HG02678 (cell line): ENCODE measurements around the gene STX1B.
"Not testable (repeated sequence)": the region's sequence is repeated elsewhere in the genome, so short reads cannot be mapped to it uniquely, and the experiment has no call there.

ENCODE experiments used
- ATAC-seq: cut with Tn5 transposase; IDR thresholded peaks from one replicate; pipeline ENCODE4 v1.9.1; 2021; ENCODE audit warnings: mild to moderate bottlenecking, moderate library complexity; ENCODE audit not compliant: unreplicated experiment

Gene STX1B

GRCh38 chr16:31016018-31016417 is 5.6 kb upstream of the STX1B start:
- ATAC-seq: no peak

DNA sequence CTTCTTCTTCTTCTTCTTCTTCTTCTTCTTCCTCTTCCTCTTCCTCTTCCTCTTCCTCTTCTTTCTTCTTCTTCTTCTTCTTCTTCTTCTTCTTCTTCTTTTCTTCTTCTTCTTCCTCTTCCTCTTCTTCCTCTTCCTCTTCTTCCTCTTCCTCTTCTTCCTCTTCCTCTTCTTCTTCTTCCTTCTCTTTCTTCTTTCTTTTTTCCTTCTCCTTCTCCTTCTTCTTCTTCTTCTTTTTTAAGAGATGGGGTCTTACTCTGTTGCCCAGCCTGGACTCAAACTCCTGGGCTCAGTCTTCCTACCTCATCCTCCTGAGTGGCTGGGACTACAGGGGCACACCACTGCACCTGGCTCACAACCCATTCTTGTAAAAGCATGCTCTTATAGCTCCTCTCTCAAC is 2.9 kb upstream of the STX1B start:
- not testable (repeated sequence) for ATAC-seq

GRCh38 chr16:31011815-31012214 is 1.4 kb upstream of the STX1B start:
- ATAC-seq: not testable (repeated sequence)

DNA sequence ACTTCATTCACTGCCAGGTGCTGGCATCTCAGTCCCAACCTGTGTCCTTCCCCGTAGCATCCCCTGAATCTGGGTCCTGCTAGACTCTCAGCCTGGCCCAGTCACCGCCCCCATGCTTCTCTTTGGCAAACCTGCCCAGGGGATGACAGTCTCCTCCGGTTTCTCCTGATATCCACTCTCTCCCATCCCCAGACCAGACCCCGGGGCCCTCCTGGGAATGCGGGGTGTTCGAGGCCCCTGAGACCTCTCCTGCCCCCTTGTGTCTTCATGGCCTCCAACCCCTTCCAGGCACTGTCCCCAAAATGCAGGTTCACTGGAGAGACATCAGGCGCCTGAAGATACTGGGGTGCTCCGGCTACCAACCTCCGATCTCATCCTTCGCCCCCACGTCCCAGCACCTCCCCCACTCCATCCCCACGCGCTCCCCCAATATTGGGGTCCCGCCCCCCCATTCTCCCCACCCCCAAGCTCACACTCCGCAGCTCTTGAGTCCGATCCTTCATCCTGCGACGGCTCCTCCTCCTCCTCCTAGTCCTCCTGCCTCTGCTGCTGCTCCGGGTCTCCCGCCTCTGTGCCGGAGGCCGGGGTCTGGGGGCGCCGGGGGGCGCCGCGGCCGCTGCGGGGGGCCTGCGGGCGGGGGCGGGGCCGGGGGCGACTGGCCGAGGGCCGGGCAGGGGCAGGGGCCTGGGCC is 399 bp downstream of the STX1B start:
- no peak for ATAC-seq

- ATAC-seq: no peak
These were observed 1.3 kb downstream of the STX1B start for GRCh38 chr16:31009120-31009519.

GRCh38 chr16:31008551-31008950 is 1.9 kb downstream of the STX1B start:
- no peak for ATAC-seq

GRCh38 chr16:31008149-31008548 is 2.3 kb downstream of the STX1B start:
- no peak for ATAC-seq

DNA sequence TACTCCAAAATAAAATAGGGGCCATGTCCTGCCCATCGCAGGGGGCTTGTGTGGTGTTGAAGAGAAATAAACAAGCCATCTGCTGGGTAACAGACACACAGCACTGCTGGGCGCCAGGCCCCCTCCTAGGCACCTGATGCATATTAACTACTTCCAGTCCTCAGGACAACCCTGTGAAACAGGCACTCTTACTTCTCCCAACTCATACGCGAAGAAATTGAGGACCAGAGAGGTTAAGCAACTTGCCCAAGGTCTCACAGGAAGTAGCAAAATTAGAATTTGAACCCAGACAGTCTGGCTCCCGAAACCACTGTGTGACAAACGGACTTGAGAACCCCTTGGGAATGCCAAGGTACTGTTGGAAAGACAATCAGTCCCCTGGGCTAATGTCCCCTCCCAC is 2.8 kb downstream of the STX1B start:
- ATAC-seq: no peak

DNA sequence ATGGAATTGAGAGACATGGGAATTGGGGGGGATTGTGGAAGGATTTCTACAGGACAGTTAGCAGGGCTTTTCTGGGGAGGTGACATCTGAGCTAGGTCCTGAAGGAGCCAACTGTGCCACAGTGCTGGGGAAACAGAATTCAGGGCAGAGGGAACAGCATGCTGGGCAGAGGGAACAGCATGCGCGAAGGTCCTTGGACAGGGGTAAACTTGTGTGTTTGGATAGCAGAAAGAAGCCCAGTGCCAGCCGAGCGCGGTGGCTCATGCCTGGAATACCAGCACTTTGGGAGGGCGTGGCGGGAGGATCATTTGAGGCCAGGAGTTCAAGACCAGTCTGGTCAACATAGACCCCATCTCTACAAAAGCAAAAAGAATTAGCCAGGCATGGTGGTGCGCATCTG is 3.8 kb downstream of the STX1B start:
- no peak for ATAC-seq

GRCh38 chr16:31006086-31006385 is 4.4 kb downstream of the STX1B start:
- ATAC-seq: no peak

DNA sequence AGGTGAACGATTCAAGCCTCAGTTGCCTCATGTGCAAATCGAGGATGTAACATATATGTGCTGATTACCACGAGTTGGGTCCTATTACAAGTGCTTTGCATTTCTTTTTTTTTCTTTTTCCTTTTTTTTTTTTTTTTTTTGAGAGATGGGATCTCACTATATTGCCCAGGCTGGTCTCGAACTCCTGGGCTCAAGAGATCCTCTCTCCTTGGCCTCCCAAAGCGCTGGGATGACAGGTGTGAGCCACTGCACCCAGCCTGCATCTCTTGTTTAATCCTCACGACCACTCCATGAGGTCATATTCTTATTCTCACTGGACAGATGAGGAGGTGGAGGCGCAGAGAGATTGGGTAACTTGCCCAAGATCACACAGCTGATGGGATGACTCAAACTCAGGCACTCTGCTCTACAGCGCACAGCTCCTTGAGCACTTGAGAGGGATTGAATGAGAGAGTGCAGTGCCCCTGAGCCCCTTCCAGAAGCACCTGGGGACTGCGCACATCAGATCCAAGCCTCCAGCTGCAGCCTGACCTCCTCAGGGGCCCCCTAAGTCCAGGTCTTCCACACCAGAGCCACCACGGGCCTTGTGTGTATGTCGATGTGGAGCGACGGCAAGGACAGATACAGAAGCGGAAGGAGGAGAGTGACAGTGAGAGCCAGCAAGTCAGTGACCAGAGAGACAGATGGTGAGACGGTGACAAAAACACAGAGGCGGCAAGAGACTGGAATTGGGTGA is 4.9 kb downstream of the STX1B start:
- ATAC-seq: no peak

DNA sequence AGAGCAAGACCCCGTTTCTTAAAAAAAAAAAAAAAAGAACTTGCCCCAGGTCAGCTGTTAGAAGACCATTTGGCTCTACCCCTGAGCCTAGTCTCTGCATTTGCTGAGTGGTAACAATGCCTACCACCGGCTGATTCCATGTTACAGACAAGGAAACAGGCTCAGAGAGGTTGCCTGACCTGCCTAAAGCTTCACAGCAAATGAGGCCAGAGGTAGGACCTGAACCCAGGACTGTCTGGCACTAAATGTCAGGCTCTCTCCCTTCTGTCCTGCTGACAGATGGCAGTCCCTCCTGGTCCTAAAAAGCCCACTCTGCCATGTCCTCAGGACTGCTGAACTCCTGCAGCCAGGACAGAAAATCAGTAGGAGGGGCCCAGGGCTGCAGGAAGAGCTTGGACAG is 5.8 kb downstream of the STX1B start:
- ATAC-seq: no peak

- no peak for ATAC-seq
These were observed 6.7 kb downstream of the STX1B start for GRCh38 chr16:31003744-31004143.

DNA sequence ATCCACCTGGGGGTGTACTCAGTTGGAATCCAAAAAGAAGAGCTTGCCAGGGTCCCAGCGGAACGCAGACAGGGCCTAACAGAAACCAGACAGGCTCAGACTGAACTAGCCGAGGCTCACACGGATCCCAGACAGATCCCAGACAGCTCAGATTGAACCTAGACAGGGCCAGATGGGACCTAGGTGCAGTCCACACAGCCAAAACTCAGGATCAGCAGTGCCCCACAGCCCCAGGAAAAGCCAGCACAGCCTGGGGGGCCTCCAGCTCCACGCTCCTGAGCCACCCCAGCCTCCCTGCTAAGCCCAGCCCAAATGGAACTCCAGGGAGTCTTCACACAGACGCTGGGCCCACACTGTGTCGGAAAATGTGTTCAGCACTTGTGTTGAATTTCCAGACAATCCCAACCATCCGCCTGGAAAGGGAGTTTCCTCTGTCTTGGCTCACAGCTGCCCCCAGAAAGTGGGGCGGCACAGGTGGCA is 7.5 kb downstream of the STX1B start:
- ATAC-seq: no peak

GRCh38 chr16:31002250-31002700 is 8.2 kb downstream of the STX1B start:
- no peak for ATAC-seq

DNA sequence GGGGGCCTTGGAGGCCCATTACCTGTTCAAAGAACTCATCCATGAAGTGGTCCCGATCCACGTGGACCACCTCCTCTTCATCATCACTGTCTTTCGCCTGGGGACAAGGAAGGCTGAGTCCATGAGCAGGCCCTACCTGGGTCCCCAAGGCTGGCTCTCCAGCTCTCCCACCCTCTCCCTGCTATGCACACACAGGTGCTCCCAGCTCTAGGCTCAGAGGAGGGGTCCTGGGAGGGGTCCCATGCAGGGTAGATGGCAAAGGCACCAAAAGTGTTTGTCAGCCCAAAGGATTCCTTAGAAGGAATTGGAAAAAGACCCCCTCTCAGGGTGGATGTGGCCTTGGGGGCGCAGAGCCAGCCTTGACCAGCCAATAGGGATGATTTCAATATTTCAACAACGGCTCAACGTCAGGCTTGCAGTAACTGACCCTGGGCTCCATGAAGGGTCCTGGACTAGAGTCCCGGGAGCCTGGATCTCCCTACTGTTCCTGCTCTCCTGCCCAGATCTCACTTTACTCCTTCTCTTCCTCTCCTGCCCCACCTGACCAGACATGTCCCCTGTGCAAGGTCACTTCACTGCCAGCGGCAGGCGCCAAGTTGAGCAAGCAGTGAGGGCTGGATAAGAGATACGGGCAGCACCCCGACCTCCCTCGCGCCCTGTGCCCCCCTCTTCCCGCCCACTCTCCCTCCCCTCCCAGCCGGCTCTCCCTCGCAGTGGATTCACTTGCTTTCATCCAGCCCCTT is 8.8 kb downstream of the STX1B start:
- ATAC-seq: no peak

GRCh38 chr16:31000671-31001382 is 9.6 kb downstream of the STX1B start:
- no peak for ATAC-seq

DNA sequence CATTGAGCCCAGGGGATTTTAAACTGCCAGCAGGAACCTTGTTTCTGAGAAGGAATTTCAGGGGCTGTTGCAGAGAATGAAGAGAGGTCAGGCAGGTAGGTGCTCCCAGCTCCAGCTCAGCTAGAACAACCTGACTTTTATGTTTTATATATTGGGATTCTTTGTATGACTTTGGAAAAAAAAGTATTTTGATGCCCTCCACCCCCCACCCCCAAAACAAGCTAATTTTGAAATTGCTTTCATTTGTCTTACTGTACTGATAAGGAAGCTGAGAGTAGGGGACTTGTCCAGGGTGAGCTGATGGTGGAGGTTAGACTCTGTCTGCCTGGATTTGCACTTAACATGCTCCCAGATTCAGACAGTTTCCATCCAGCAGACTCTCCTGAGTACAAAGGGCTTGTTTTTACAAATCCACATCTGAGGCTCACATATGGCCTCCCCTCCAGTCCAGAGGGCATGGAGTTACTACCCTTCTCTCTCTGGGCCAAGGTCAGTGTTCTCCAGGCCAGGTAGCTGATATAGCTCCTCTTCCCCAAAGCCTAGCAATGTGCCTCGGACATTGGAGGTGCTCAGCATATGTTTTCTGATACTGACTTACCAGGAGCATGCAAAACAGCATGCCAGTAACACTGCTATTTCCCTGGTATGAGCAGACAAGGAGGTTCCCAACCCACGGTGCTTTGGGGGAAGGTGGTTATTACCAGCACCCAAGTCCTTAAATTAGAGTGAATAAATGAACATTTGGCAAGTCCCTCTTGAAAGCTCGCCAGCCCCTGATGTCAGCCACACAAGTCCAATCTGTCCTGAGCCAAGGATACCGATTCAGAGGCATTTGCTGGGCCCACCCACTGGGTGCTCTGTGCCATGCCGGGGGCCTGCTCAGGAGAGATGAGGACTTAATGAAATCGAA is 11.3 kb downstream of the STX1B start:
- no peak for ATAC-seq

- no peak for ATAC-seq
These were observed 12.4 kb downstream of the STX1B start for GRCh38 chr16:30997725-30998711.
